Measurements from ENCODE around the gene NPAS4.
"Not testable (repeated sequence)": the region's sequence is repeated elsewhere in the genome, so short reads cannot be mapped to it uniquely, and the experiment has no call there.

NPAS4 gene

GRCh38 chr11:66417000-66417399 lies 3.8 kb upstream of the NPAS4 start:
- in situ Hi-C loops (cut with MboI; ENCODE audit: low sequenced_read_pairs) = no loop called here

GRCh38 chr11:66418168-66418985 lies 2.5 kb upstream of the NPAS4 start:
- in situ Hi-C loops (cut with MboI; ENCODE audit: low sequenced_read_pairs) = no loop called here

- in situ Hi-C loops (cut with MboI; ENCODE audit: low sequenced_read_pairs) = no loop called here
Measured at GRCh38 chr11:66418986-66419308, 1.9 kb upstream of the NPAS4 start.

GRCh38 chr11:66419825-66420224 lies 1.0 kb upstream of the NPAS4 start:
- in situ Hi-C loops (cut with MboI; ENCODE audit: low sequenced_read_pairs) = no loop called here

- in situ Hi-C loops (cut with MboI; ENCODE audit: low sequenced_read_pairs) = no loop called here
Measured at GRCh38 chr11:66421492-66422205, 814 bp downstream of the NPAS4 start.

- in situ Hi-C loops (cut with MboI; ENCODE audit: low sequenced_read_pairs) = no loop called here
Measured at GRCh38 chr11:66426314-66426713, 5.5 kb downstream of the NPAS4 start.

- in situ Hi-C loops (cut with MboI; ENCODE audit: low sequenced_read_pairs) = no loop called here
Measured at GRCh38 chr11:66428933-66429332, 8.1 kb downstream of the NPAS4 start.

- in situ Hi-C loops (cut with MboI; ENCODE audit: low sequenced_read_pairs) = no loop called here
Measured at GRCh38 chr11:66429983-66430602, 9.3 kb downstream of the NPAS4 start.

- in situ Hi-C loops (cut with MboI; ENCODE audit: low sequenced_read_pairs) = not testable (repeated sequence)
Measured at GRCh38 chr11:66431287-66431686, 10.5 kb downstream of the NPAS4 start.

GRCh38 chr11:66431871-66432329 lies 11.1 kb downstream of the NPAS4 start:
- in situ Hi-C loops (cut with MboI; ENCODE audit: low sequenced_read_pairs) = not testable (repeated sequence)

- in situ Hi-C loops (cut with MboI; ENCODE audit: low sequenced_read_pairs) = no loop called here
Measured at GRCh38 chr11:66432597-66432996, 11.8 kb downstream of the NPAS4 start.

- in situ Hi-C loops (cut with MboI; ENCODE audit: low sequenced_read_pairs) = no loop called here
Measured at GRCh38 chr11:66437979-66438503, 17.2 kb downstream of the NPAS4 start.

- in situ Hi-C loops (cut with MboI; ENCODE audit: low sequenced_read_pairs) = no loop called here
Measured at GRCh38 chr11:66438504-66439466, 17.9 kb downstream of the NPAS4 start, which contains the start of gene MRPL11. Gene MRPL11, minus strand, starts transcription at chr11:66438848. Its CDS starts 94 bp downstream, at chr11:66438754.

GRCh38 chr11:66440101-66440939 lies 19.5 kb downstream of the NPAS4 start:
- in situ Hi-C loops (cut with MboI; ENCODE audit: low sequenced_read_pairs) = not testable (repeated sequence)

- in situ Hi-C loops (cut with MboI; ENCODE audit: low sequenced_read_pairs) = not testable (repeated sequence)
Measured at GRCh38 chr11:66440940-66441282, 20.1 kb downstream of the NPAS4 start.

- in situ Hi-C loops (cut with MboI; ENCODE audit: low sequenced_read_pairs) = no loop called here
Measured at GRCh38 chr11:66443602-66444001, 22.8 kb downstream of the NPAS4 start.

GRCh38 chr11:66447012-66447411 lies 26.2 kb downstream of the NPAS4 start:
- in situ Hi-C loops (cut with MboI; ENCODE audit: low sequenced_read_pairs) = no loop called here

GRCh38 chr11:66448523-66448922 lies 27.7 kb downstream of the NPAS4 start:
- in situ Hi-C loops (cut with MboI; ENCODE audit: low sequenced_read_pairs) = no loop called here

GRCh38 chr11:66450560-66450959 lies 29.7 kb downstream of the NPAS4 start:
- in situ Hi-C loops (cut with MboI; ENCODE audit: low sequenced_read_pairs) = no loop called here

- in situ Hi-C loops (cut with MboI; ENCODE audit: low sequenced_read_pairs) = no loop called here
Measured at GRCh38 chr11:66451663-66452062, 30.8 kb downstream of the NPAS4 start.
